Measurements from ENCODE around the gene MED27. TPM values are rescaled to one million over a fixed set of nuclear protein-coding genes. Genes with fewer than 3 reads are reported as not detected.
A peak's percentile ranks its signal among the peaks of the same experiment; 100 is the strongest.

Gene MED27
- total RNA-seq, 2 donors from 2014 or later: 29.0 to 30.5 TPM

- ATAC-seq (replicated peaks in 1 of 2) (no peak), DNase-seq (no peak)
- H3K27ac Mint-ChIP-seq: no peak overlapping the region
- no peaks in the 10 kb centered on the region for H3K9me3 Mint-ChIP-seq
- H3K4me1 Mint-ChIP-seq (ENCODE audit: low read depth): no peaks in the 10 kb centered on the region
- no peaks in the 10 kb centered on the region for H3K27me3 Mint-ChIP-seq (ENCODE audit: low read depth)
- H3K36me3 Mint-ChIP-seq (ENCODE audit: insufficient read depth in 2 of 2): no peaks in the 10 kb centered on the region
- no peak overlapping the region for H3K4me3 Mint-ChIP-seq
These were observed 219.2 kb downstream of the MED27 start for GRCh38 chr9:131860430-131860829.

GRCh38 chr9:131858147-131858546, 221.5 kb downstream of the MED27 start:
- Mint-ChIP-seq H3K36me3 (ENCODE audit: insufficient read depth in 2 of 2) (no peaks in the 10 kb centered on the region), H3K9me3 (no peaks in the 10 kb centered on the region), H3K27me3 (ENCODE audit: low read depth) (no peaks in the 10 kb centered on the region), H3K4me1 (ENCODE audit: low read depth) (peaks cover 6% of the 10 kb centered on the region), H3K4me3 (no peak overlapping the region), H3K27ac (no peak overlapping the region)
- DNase-seq (no peak), ATAC-seq (replicated peaks in 1 of 2) (no peak)

GRCh38 chr9:131856105-131856504, 223.6 kb downstream of the MED27 start:
- DNase-seq: no peak
- H3K27me3 Mint-ChIP-seq (ENCODE audit: low read depth): no peaks in the 10 kb centered on the region
- no peak for ATAC-seq (replicated peaks in 1 of 2)
- peaks cover 11% of the 10 kb centered on the region for H3K4me1 Mint-ChIP-seq (ENCODE audit: low read depth)
- no peaks in the 10 kb centered on the region for H3K36me3 Mint-ChIP-seq (ENCODE audit: insufficient read depth in 2 of 2)
- no peaks in the 10 kb centered on the region for H3K9me3 Mint-ChIP-seq
- H3K27ac Mint-ChIP-seq: no peak overlapping the region
- H3K4me3 Mint-ChIP-seq: no peak overlapping the region

- ATAC-seq (replicated peaks in 1 of 2) (no peak), DNase-seq (no peak)
- no peaks in the 10 kb centered on the region for H3K9me3 Mint-ChIP-seq
- H3K27me3 Mint-ChIP-seq (ENCODE audit: low read depth): no peaks in the 10 kb centered on the region
- no peaks in the 10 kb centered on the region for H3K36me3 Mint-ChIP-seq (ENCODE audit: insufficient read depth in 2 of 2)
- no peak overlapping the region for H3K27ac Mint-ChIP-seq
- H3K4me1 Mint-ChIP-seq (ENCODE audit: low read depth): peaks cover 11% of the 10 kb centered on the region
- no peak overlapping the region for H3K4me3 Mint-ChIP-seq
These were observed 224.6 kb downstream of the MED27 start for GRCh38 chr9:131854896-131855613.

- no peaks in the 10 kb centered on the region for H3K36me3 Mint-ChIP-seq (ENCODE audit: insufficient read depth in 2 of 2)
These were observed 225.3 kb downstream of the MED27 start for GRCh38 chr9:131854334-131854733.

GRCh38 chr9:131853434-131853833, 226.2 kb downstream of the MED27 start:
- DNase-seq (peak in 1 of 2 donors; percentile 20), ATAC-seq (replicated peaks in 1 of 2) (peak; percentile 82 to 90)
- no peaks in the 10 kb centered on the region for H3K9me3 Mint-ChIP-seq
- H3K4me3 Mint-ChIP-seq: no peak overlapping the region
- H3K4me1 Mint-ChIP-seq (ENCODE audit: low read depth): peaks cover 11% of the 10 kb centered on the region
- no peaks in the 10 kb centered on the region for H3K36me3 Mint-ChIP-seq (ENCODE audit: insufficient read depth in 2 of 2)
- H3K27me3 Mint-ChIP-seq (ENCODE audit: low read depth): no peaks in the 10 kb centered on the region
- H3K27ac Mint-ChIP-seq: no peak overlapping the region

More at GRCh38 chr9:131854334-131854733, 225.3 kb downstream of the MED27 start:
- Mint-ChIP-seq H3K4me3 (no peak overlapping the region), H3K9me3 (no peaks in the 10 kb centered on the region), H3K27ac (no peak overlapping the region), H3K27me3 (ENCODE audit: low read depth) (no peaks in the 10 kb centered on the region), H3K4me1 (ENCODE audit: low read depth) (peaks cover 11% of the 10 kb centered on the region)
- no peak for ATAC-seq (replicated peaks in 1 of 2)
- DNase-seq: no peak

GRCh38 chr9:131851414-131851813, 228.3 kb downstream of the MED27 start:
- no peak overlapping the region for H3K27ac Mint-ChIP-seq
- H3K9me3 Mint-ChIP-seq: peaks cover 0 to 2% of the 10 kb centered on the region in 2 donors
- no peaks in the 10 kb centered on the region for H3K27me3 Mint-ChIP-seq (ENCODE audit: low read depth)
- peaks cover 11% of the 10 kb centered on the region for H3K4me1 Mint-ChIP-seq (ENCODE audit: low read depth)
- no peak for DNase-seq
- no peak for ATAC-seq (replicated peaks in 1 of 2)
- no peaks in the 10 kb centered on the region for H3K36me3 Mint-ChIP-seq (ENCODE audit: insufficient read depth in 2 of 2)
- no peak overlapping the region for H3K4me3 Mint-ChIP-seq

GRCh38 chr9:131849391-131849790, 230.3 kb downstream of the MED27 start:
- Mint-ChIP-seq H3K4me1 (ENCODE audit: low read depth) (peaks cover 15% of the 10 kb centered on the region), H3K4me3 (no peak overlapping the region), H3K9me3 (peaks cover 0 to 2% of the 10 kb centered on the region in 2 donors), H3K36me3 (ENCODE audit: insufficient read depth in 2 of 2) (no peaks in the 10 kb centered on the region), H3K27me3 (ENCODE audit: low read depth) (peaks cover 7% of the 10 kb centered on the region), H3K27ac (no peak overlapping the region)
- ATAC-seq (replicated peaks in 1 of 2) (no peak), DNase-seq (no peak)

GRCh38 chr9:131848570-131849160, 231.0 kb downstream of the MED27 start:
- Mint-ChIP-seq H3K9me3 (peaks cover 0 to 2% of the 10 kb centered on the region in 2 donors), H3K4me3 (no peak overlapping the region), H3K36me3 (ENCODE audit: insufficient read depth in 2 of 2) (no peaks in the 10 kb centered on the region), H3K27ac (no peak overlapping the region), H3K27me3 (ENCODE audit: low read depth) (peaks cover 7% of the 10 kb centered on the region), H3K4me1 (ENCODE audit: low read depth) (peaks cover 14% of the 10 kb centered on the region)
- ATAC-seq (replicated peaks in 1 of 2) (no peak), DNase-seq (no peak)

- peaks cover 0 to 2% of the 10 kb centered on the region in 2 donors for H3K9me3 Mint-ChIP-seq
- peaks cover 13% of the 10 kb centered on the region for H3K27me3 Mint-ChIP-seq (ENCODE audit: low read depth)
- no peak overlapping the region for H3K27ac Mint-ChIP-seq
- ATAC-seq (replicated peaks in 1 of 2): no peak
- no peaks in the 10 kb centered on the region for H3K36me3 Mint-ChIP-seq (ENCODE audit: insufficient read depth in 2 of 2)
- H3K4me3 Mint-ChIP-seq: no peak overlapping the region
- peaks cover 9% of the 10 kb centered on the region for H3K4me1 Mint-ChIP-seq (ENCODE audit: low read depth)
- no peak for DNase-seq
These were observed 231.9 kb downstream of the MED27 start for GRCh38 chr9:131847665-131848354.

GRCh38 chr9:131845305-131846298, 234.1 kb downstream of the MED27 start:
- peaks cover 0 to 2% of the 10 kb centered on the region in 2 donors for H3K9me3 Mint-ChIP-seq

GRCh38 chr9:131844745-131845118, 234.9 kb downstream of the MED27 start:
- no peaks in the 10 kb centered on the region for H3K36me3 Mint-ChIP-seq (ENCODE audit: insufficient read depth in 2 of 2)
- ATAC-seq (replicated peaks in 1 of 2) (no peak), DNase-seq (no peak)
- H3K4me1 Mint-ChIP-seq (ENCODE audit: low read depth): peaks cover 13% of the 10 kb centered on the region
- H3K27ac Mint-ChIP-seq: no peak overlapping the region
- peaks cover 0 to 2% of the 10 kb centered on the region in 2 donors for H3K9me3 Mint-ChIP-seq
- peaks cover 13% of the 10 kb centered on the region for H3K27me3 Mint-ChIP-seq (ENCODE audit: low read depth)
- no peak overlapping the region for H3K4me3 Mint-ChIP-seq

More at GRCh38 chr9:131845305-131846298, 234.1 kb downstream of the MED27 start:
- peaks cover 13% of the 10 kb centered on the region for H3K27me3 Mint-ChIP-seq (ENCODE audit: low read depth)
- ATAC-seq (replicated peaks in 1 of 2) (peak; percentile 55 to 78), DNase-seq (peak; percentile 10 to 18)
- H3K4me1 Mint-ChIP-seq (ENCODE audit: low read depth): peaks cover 5% of the 10 kb centered on the region
- peak overlapping the region in 1 of 2 donors; percentile 8 for H3K4me3 Mint-ChIP-seq
- no peak overlapping the region for H3K27ac Mint-ChIP-seq
- H3K36me3 Mint-ChIP-seq (ENCODE audit: insufficient read depth in 2 of 2): no peaks in the 10 kb centered on the region

Data from activated T-cell treated with anti-CD3 and anti-CD28 coated beads, Interleukin-2, amount 50 U/mL, for 72 hours (primary cell).